Rectal smooth muscle tissue (tissue), 1 donor: ENCODE measurements around the gene AP2B1.
"Not testable (repeated sequence)": the region's sequence is repeated elsewhere in the genome, so short reads cannot be mapped to it uniquely, and the experiment has no call there.

Source experiments
- H3K27ac ChIP-seq: one replicate; pipeline ENCODE4 v1.7.0; 2013; ENCODE audit warnings: low read depth, low read length, inconsistent platforms
- H3K27me3 ChIP-seq: one replicate; pipeline ENCODE4 v1.7.0; 2013; ENCODE audit warnings: low read length; ENCODE audit not compliant: control insufficient read depth, insufficient read depth
- H3K36me3 ChIP-seq: one replicate; pipeline ENCODE4 v1.7.0; 2013; ENCODE audit warnings: low read length; ENCODE audit not compliant: control insufficient read depth, insufficient read depth
- H3K4me1 ChIP-seq: one replicate; pipeline ENCODE4 v1.7.0; 2013; ENCODE audit warnings: low read length; ENCODE audit not compliant: control insufficient read depth, insufficient read depth
- H3K4me3 ChIP-seq: one replicate; pipeline ENCODE4 v1.7.0; 2013; ENCODE audit warnings: low read length
- H3K9ac ChIP-seq: one replicate; pipeline ENCODE4 v1.7.0; 2013; ENCODE audit warnings: low read length

AP2B1 gene

DNA sequence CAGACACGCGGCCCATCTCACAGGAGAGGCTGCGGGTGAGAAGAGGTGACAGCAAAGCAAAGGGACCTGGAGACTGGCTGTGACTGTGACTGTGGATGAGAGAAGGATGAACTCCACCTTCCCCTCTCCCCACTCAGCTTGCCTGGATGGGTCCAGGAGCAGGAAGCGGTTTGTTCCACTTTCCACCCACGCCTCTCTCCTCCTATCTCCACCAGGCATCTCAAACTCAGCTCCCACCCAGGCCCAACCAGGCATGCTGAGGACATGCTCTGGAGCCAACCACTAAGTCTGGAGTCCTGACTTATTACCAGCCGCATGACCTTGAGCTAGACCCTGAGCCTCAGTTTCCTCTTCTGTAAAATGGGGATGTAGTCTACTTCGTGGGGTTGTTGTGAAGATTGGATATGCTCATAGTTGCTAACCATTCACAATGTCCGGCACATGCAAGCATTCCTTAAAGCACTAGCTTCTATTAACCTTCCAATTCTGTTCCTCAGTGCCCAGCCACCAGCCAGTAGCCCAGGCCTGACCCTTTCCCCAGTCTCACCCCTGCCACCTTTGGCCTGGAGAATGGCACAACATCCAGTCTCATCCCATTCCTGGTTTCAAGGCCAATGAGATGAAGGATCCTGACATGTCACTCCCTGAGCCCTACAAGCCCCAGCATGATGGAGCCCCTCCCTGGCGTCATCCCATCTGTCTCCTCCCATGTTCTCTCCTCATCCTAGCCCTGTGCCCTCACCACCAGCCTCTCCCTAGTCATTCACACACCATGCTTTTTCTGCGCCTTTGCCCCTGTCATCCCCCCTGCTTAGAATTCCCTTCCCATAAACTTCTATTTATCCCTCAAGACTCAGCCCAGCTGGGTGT, 163.6 kb downstream of the AP2B1 start:
- peaks cover 24% of the 10 kb centered on the region for H3K27me3 ChIP-seq

GRCh38 chr17:35751541-35751940, 164.4 kb downstream of the AP2B1 start:
- H3K9ac ChIP-seq, H3K4me3 ChIP-seq, H3K27ac ChIP-seq, H3K4me1 ChIP-seq, H3K36me3 ChIP-seq: not testable (repeated sequence)
- peaks cover 24% of the 10 kb centered on the region for H3K27me3 ChIP-seq

More for the DNA sequence above, 163.6 kb downstream of the AP2B1 start:
- H3K27ac ChIP-seq, result no peak overlapping the region
- H3K9ac ChIP-seq, result no peak overlapping the region
- H3K4me3 ChIP-seq, result no peak overlapping the region
- H3K36me3 ChIP-seq, result no peaks in the 10 kb centered on the region
- H3K4me1 ChIP-seq, result peaks cover 4% of the 10 kb centered on the region

DNA sequence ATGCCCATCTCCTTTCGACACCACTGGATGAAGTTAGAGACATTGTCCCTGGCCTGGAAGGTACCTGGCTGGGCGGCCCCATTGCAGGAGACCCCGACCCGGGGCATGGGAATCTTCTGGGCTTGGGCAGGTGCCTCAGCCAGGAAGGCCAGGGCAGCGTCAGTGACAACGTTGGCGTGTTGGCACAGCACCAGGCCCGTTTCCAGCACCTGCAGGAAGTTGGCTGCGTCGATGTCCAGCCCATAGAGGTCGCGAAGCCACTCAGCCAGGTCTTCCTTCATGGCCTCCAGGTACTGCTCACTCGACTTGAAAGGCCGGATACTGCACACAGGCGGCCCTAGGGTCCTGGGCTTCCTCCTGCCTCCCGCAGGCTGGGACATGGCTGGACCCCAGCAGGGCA, 165.3 kb downstream of the AP2B1 start:
- no peak overlapping the region for H3K9ac ChIP-seq
- no peak overlapping the region for H3K27ac ChIP-seq
- H3K27me3 ChIP-seq, result peaks cover 24% of the 10 kb centered on the region
- peak overlapping the region; percentile 32 for H3K4me3 ChIP-seq
- H3K4me1 ChIP-seq, result peaks cover 4% of the 10 kb centered on the region
- H3K36me3 ChIP-seq, result no peaks in the 10 kb centered on the region

- Histone ChIP-seq H3K27ac (no peak within 1 kb of the TSS), H3K4me3 (peak within 1 kb of the TSS; percentile 32), H3K27me3 (peaks cover 20% of the 10 kb centered on the region), H3K9ac (no peak within 1 kb of the TSS), H3K4me1 (peaks cover 4% of the 10 kb centered on the region), H3K36me3 (no peaks in the 10 kb centered on the region)
Measured at GRCh38 chr17:35752945-35753764, 166.0 kb downstream of the AP2B1 start, which contains the start of gene GAS2L2. Gene GAS2L2 (minus strand): TSS chr17:35753239. CDS start chr17:35752850, 389 bp downstream.

DNA sequence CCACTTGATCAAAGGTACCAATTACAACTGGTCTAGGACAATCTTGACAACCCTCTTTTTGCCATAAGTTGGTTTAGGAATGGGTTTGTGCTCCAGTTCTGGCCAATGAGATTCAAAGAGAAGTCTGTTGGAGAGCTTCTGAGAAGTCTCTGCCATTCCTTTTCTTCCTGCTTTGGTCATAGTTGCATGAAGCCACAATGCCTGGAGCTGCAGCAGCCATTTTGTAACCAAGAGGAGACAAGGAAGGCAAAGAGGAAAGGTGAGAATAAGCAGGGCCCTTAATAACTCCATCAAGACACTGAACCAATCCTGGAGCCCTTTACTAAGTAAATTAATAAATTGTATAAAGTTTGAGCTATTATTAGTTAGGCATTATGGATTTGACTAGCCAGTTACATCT, 170.1 kb downstream of the AP2B1 start:
- H3K4me1 ChIP-seq, result peaks cover 4% of the 10 kb centered on the region

DNA sequence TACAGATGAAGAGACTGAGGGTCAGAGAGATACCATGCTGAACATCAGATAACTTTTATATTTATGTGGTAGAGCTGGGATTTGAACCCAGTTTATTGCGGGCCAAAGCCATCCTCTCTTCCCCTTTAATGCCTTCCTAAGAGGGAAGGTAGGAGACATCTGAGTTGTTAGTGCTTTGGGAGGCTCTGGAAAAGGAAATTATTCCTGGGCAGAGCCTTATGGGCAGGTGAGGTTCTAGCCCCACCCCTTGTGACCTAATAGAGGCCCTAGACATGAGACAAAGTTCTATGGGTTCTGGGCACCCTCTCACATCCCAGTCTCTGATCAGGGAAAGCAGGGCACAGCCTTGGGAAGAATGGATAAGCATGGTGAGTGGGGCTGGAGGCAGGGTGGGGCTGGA, 173.5 kb downstream of the AP2B1 start, which contains the start of gene C17orf50:
TSS of gene C17orf50 (plus strand) at position 301 of the 400 bp plus-strand sequence. CDS start at position 356, 55 bp downstream.
- H3K4me1 ChIP-seq, result peaks cover 2% of the 10 kb centered on the region
- H3K36me3 ChIP-seq, result no peaks in the 10 kb centered on the region
- no peak within 1 kb of the TSS for H3K4me3 ChIP-seq
- H3K9ac ChIP-seq, result no peak within 1 kb of the TSS
- no peaks in the 10 kb centered on the region for H3K27me3 ChIP-seq
- no peak within 1 kb of the TSS for H3K27ac ChIP-seq

More for the DNA sequence above, 170.1 kb downstream of the AP2B1 start:
- no peak overlapping the region for H3K9ac ChIP-seq
- H3K36me3 ChIP-seq, result no peaks in the 10 kb centered on the region
- no peak overlapping the region for H3K27ac ChIP-seq
- peaks cover 4% of the 10 kb centered on the region for H3K27me3 ChIP-seq
- H3K4me3 ChIP-seq, result no peak overlapping the region

GRCh38 chr17:35761601-35762000, 174.5 kb downstream of the AP2B1 start:
- H3K27ac ChIP-seq, result no peak overlapping the region
- H3K36me3 ChIP-seq, result no peaks in the 10 kb centered on the region
- peaks cover 2% of the 10 kb centered on the region for H3K4me1 ChIP-seq
- no peak overlapping the region for H3K4me3 ChIP-seq
- H3K9ac ChIP-seq, result no peak overlapping the region
- no peaks in the 10 kb centered on the region for H3K27me3 ChIP-seq

GRCh38 chr17:35763767-35764122, 176.6 kb downstream of the AP2B1 start:
- Histone ChIP-seq H3K36me3 (no peaks in the 10 kb centered on the region), H3K9ac (no peak overlapping the region), H3K4me3 (peak overlapping the region; percentile 59), H3K27me3 (no peaks in the 10 kb centered on the region), H3K27ac (no peak overlapping the region), H3K4me1 (peaks cover 2% of the 10 kb centered on the region)

- Histone ChIP-seq H3K27ac (no peak overlapping the region), H3K4me1 (peaks cover 2% of the 10 kb centered on the region), H3K4me3 (peak overlapping the region; percentile 59), H3K9ac (no peak overlapping the region), H3K36me3 (no peaks in the 10 kb centered on the region), H3K27me3 (no peaks in the 10 kb centered on the region)
Measured at GRCh38 chr17:35764123-35764991, 177.2 kb downstream of the AP2B1 start.

- H3K9ac ChIP-seq, result no peak overlapping the region
- H3K36me3 ChIP-seq, result no peaks in the 10 kb centered on the region
- peaks cover 2% of the 10 kb centered on the region for H3K4me1 ChIP-seq
- no peaks in the 10 kb centered on the region for H3K27me3 ChIP-seq
- H3K27ac ChIP-seq, result no peak overlapping the region
- H3K4me3 ChIP-seq, result no peak overlapping the region
Measured at GRCh38 chr17:35765086-35765710, 178.1 kb downstream of the AP2B1 start.

DNA sequence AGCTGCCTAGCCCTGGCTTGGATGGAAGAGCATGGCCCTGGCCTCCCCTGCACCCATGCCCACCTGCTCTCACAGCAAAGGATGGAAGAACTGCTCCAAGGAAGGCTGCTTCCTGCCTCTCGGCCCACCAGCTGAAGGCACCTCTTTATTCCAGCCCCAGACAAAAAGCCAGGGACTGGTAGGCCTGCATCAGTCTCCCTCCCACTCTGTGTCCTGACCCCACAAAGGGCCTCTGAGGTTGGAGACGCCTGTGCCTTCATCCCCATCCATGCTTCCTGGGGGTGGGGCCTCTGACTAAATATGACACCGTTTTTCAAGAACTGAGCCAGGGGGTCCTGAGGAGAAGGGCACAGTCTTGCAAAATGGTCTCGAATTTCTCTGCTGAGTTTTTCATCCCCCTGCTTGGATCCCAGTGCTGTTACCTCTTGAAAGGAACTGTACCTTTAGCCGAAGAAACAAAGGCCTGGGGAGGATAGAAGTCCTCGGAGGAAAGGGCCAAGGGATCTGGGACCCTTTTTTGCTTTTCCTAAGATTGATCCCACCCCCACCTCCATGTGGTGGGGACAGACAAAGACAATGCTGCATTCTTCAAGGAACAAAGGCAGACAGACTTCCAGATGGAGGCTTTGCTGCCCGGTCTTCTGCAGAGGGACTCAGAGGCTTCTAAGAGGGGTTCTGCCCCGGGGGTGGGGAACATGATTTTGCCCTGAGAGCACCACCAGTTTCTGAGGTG, 178.8 kb downstream of the AP2B1 start:
- H3K4me1 ChIP-seq, result peaks cover 2% of the 10 kb centered on the region
- no peak overlapping the region for H3K9ac ChIP-seq

More for the DNA sequence above, 178.8 kb downstream of the AP2B1 start:
- H3K27ac ChIP-seq, result no peak overlapping the region
- no peak overlapping the region for H3K4me3 ChIP-seq
- H3K27me3 ChIP-seq, result no peaks in the 10 kb centered on the region
- no peaks in the 10 kb centered on the region for H3K36me3 ChIP-seq
